Kidney epithelial cell (primary cell): ENCODE data around the gene LRRC7. TPM values are rescaled to one million over a fixed set of nuclear protein-coding genes. Genes with fewer than 3 reads are reported as not detected.

ENCODE experiments used
- DNase-seq: peaks from one replicate; pipeline ENCODE4 v3.0.0-alpha.2; 2010; ENCODE audit warnings: low read depth
- H3K27me3 ChIP-seq: 2 replicates; pipeline ENCODE4 v1.6.0; 2011; ENCODE audit warnings: low read length; ENCODE audit not compliant: control insufficient read depth, insufficient read depth
- H3K36me3 ChIP-seq: 2 replicates; pipeline ENCODE4 v1.5.1; 2011; ENCODE audit warnings: low read length; ENCODE audit not compliant: control insufficient read depth, insufficient read depth
- H3K4me3 ChIP-seq: 2 replicates; pipeline ENCODE4 v1.5.1; 2011; ENCODE audit warnings: low read depth, mild to moderate bottlenecking, control low read depth, low read length
- CTCF ChIP-seq: IDR thresholded peaks from 2 replicates; pipeline ENCODE4 v1.5.1; 2011; ENCODE audit warnings: mild to moderate bottlenecking, moderate library complexity, low read length, control low read depth, inconsistent platforms; ENCODE audit not compliant: insufficient read depth, poor library complexity, severe bottlenecking
- total RNA-seq: library from RNA; depleted of rRNA; stranded (reverse); fragments of >200 nt; gene quantifications from 2 replicates; pipeline ENCODE4 v1.2.3, GENCODE V29; 2015

LRRC7 gene
- total RNA-seq, 1 donor from 2014 or later, result 0.04 TPM

- H3K27me3 ChIP-seq, result no peaks in the 10 kb centered on the region
- DNase-seq, result no peak
- no peak for TF ChIP-seq CTCF
- H3K36me3 ChIP-seq, result no peaks in the 10 kb centered on the region
- H3K4me3 ChIP-seq, result no peak overlapping the region
Observed at GRCh38 chr1:70140343-70140742, 572.6 kb downstream of the LRRC7 start.

- Histone ChIP-seq H3K36me3 (no peaks in the 10 kb centered on the region), H3K27me3 (no peaks in the 10 kb centered on the region), H3K4me3 (no peak overlapping the region)
- DNase-seq, result no peak
- TF ChIP-seq CTCF, result no peak
Observed at GRCh38 chr1:70140894-70141293, 573.2 kb downstream of the LRRC7 start.

- TF ChIP-seq CTCF, result no peak
- no peaks in the 10 kb centered on the region for H3K36me3 ChIP-seq
- H3K27me3 ChIP-seq, result no peaks in the 10 kb centered on the region
- DNase-seq, result no peak
- no peak overlapping the region for H3K4me3 ChIP-seq
Observed at GRCh38 chr1:70142075-70142474, 574.4 kb downstream of the LRRC7 start.

- no peaks in the 10 kb centered on the region for H3K27me3 ChIP-seq
- no peak for DNase-seq
- TF ChIP-seq CTCF, result no peak
- no peaks in the 10 kb centered on the region for H3K36me3 ChIP-seq
- no peak overlapping the region for H3K4me3 ChIP-seq
Observed at GRCh38 chr1:70143048-70143659, 575.4 kb downstream of the LRRC7 start.

- DNase-seq, result no peak
- no peak overlapping the region for H3K4me3 ChIP-seq
- H3K27me3 ChIP-seq, result no peaks in the 10 kb centered on the region
- H3K36me3 ChIP-seq, result no peaks in the 10 kb centered on the region
- no peak for TF ChIP-seq CTCF
Observed at GRCh38 chr1:70146488-70146887, 578.8 kb downstream of the LRRC7 start.

- no peak for TF ChIP-seq CTCF
- no peak for DNase-seq
- H3K4me3 ChIP-seq, result no peak overlapping the region
- H3K27me3 ChIP-seq, result no peaks in the 10 kb centered on the region
- no peaks in the 10 kb centered on the region for H3K36me3 ChIP-seq
Observed at GRCh38 chr1:70150444-70150843, 582.7 kb downstream of the LRRC7 start.
